KMS-11 (cell line): Measurements from ENCODE around the gene B3GNT7.

Source experiments
- H2AFZ ChIP-seq: fragments of 200-600 bp; sonication (generic); 2 replicates; pipeline ENCODE4 v1.6.1; 2016; ENCODE audit warnings: antibody characterized with exemption, mixed run types, low read depth
- H3K27ac ChIP-seq: fragments of 200-600 bp; sonication (generic); 2 replicates; pipeline ENCODE4 v1.6.1; 2016; ENCODE audit warnings: mild to moderate bottlenecking, mixed run types
- H3K27me3 ChIP-seq: fragments of 200-600 bp; sonication (generic); 2 replicates; pipeline ENCODE4 v1.6.1; 2017; ENCODE audit warnings: mild to moderate bottlenecking, low read depth, mixed run types, moderate library complexity; ENCODE audit not compliant: insufficient read depth
- H3K36me3 ChIP-seq: fragments of 200-600 bp; sonication (generic); 2 replicates; pipeline ENCODE4 v1.6.1; 2017; ENCODE audit warnings: mild to moderate bottlenecking, mixed run types; ENCODE audit not compliant: insufficient read depth
- H3K4me1 ChIP-seq: fragments of 200-600 bp; sonication (generic); 2 replicates; pipeline ENCODE4 v1.6.1; 2016; ENCODE audit warnings: mild to moderate bottlenecking, low read depth, mixed run types; ENCODE audit not compliant: poor library complexity, severe bottlenecking
- H3K4me2 ChIP-seq: fragments of 200-600 bp; sonication (generic); 2 replicates; pipeline ENCODE4 v1.7.0; 2016; ENCODE audit warnings: mild to moderate bottlenecking, mixed run types
- H3K4me3 ChIP-seq: fragments of 200-600 bp; sonication (generic); IDR thresholded peaks from 2 replicates; pipeline ENCODE4 v1.6.1; 2017; ENCODE audit warnings: low read depth, low read length, mixed read lengths; ENCODE audit not compliant: insufficient read depth
- H3K79me2 ChIP-seq: fragments of 200-600 bp; sonication (generic); 2 replicates; pipeline ENCODE4 v1.6.1; 2016; ENCODE audit warnings: low read depth, mixed run types; ENCODE audit not compliant: insufficient read depth
- H3K9ac ChIP-seq: fragments of 200-600 bp; sonication (generic); 2 replicates; pipeline ENCODE4 v1.6.1; 2016; ENCODE audit warnings: mild to moderate bottlenecking, mixed run types
- H4K20me1 ChIP-seq: fragments of 200-600 bp; sonication (generic); 2 replicates; pipeline ENCODE4 v1.6.1; 2016; ENCODE audit warnings: mild to moderate bottlenecking, mixed run types; ENCODE audit not compliant: insufficient read depth
- CTCF ChIP-seq: fragments of 200-600 bp; sonication (generic); conservative IDR thresholded peaks from 2 replicates; pipeline ENCODE4 v1.6.1; 2017; ENCODE audit warnings: low read depth, mild to moderate bottlenecking, antibody characterized with exemption, low read length, moderate library complexity, mixed read lengths

The B3GNT7 gene

GRCh38 chr2:231380991-231381847 is 14.3 kb upstream of the B3GNT7 start:
- no peak overlapping the region for H3K4me3 ChIP-seq
- H3K27ac ChIP-seq, result no peak overlapping the region

GRCh38 chr2:231382116-231382515 is 13.4 kb upstream of the B3GNT7 start:
- Histone ChIP-seq H2AFZ (no peak overlapping the region), H3K36me3 (no peaks in the 10 kb centered on the region), H3K27me3 (no peaks in the 10 kb centered on the region)

More at GRCh38 chr2:231380991-231381847, 14.3 kb upstream of the B3GNT7 start:
- no peaks in the 10 kb centered on the region for H3K27me3 ChIP-seq
- no peaks in the 10 kb centered on the region for H4K20me1 ChIP-seq
- H3K9ac ChIP-seq, result no peak overlapping the region
- no peaks in the 10 kb centered on the region for H3K79me2 ChIP-seq
- no peak overlapping the region for H2AFZ ChIP-seq
- H3K4me1 ChIP-seq, result no peaks in the 10 kb centered on the region
- no peak for TF ChIP-seq CTCF
- no peak overlapping the region for H3K4me2 ChIP-seq
- H3K36me3 ChIP-seq, result no peaks in the 10 kb centered on the region

GRCh38 chr2:231383416-231384108 is 11.9 kb upstream of the B3GNT7 start:
- Histone ChIP-seq H3K4me1 (no peaks in the 10 kb centered on the region), H3K27me3 (no peaks in the 10 kb centered on the region), H3K4me2 (no peak overlapping the region), H2AFZ (no peak overlapping the region), H3K9ac (no peak overlapping the region), H3K27ac (no peak overlapping the region), H3K4me3 (no peak overlapping the region), H4K20me1 (no peaks in the 10 kb centered on the region), H3K36me3 (no peaks in the 10 kb centered on the region), H3K79me2 (no peaks in the 10 kb centered on the region)
- TF ChIP-seq CTCF, result no peak

More at GRCh38 chr2:231382116-231382515, 13.4 kb upstream of the B3GNT7 start:
- no peaks in the 10 kb centered on the region for H3K79me2 ChIP-seq
- H4K20me1 ChIP-seq, result no peaks in the 10 kb centered on the region
- H3K4me1 ChIP-seq, result no peaks in the 10 kb centered on the region
- H3K4me2 ChIP-seq, result no peak overlapping the region
- no peak overlapping the region for H3K27ac ChIP-seq
- no peak overlapping the region for H3K4me3 ChIP-seq
- TF ChIP-seq CTCF, result no peak
- H3K9ac ChIP-seq, result no peak overlapping the region

GRCh38 chr2:231384109-231384435 is 11.4 kb upstream of the B3GNT7 start:
- Histone ChIP-seq H3K27ac (no peak overlapping the region), H3K4me1 (no peaks in the 10 kb centered on the region), H3K27me3 (no peaks in the 10 kb centered on the region), H3K36me3 (no peaks in the 10 kb centered on the region), H3K79me2 (no peaks in the 10 kb centered on the region), H4K20me1 (no peaks in the 10 kb centered on the region), H3K4me3 (no peak overlapping the region), H3K9ac (no peak overlapping the region), H3K4me2 (no peak overlapping the region), H2AFZ (no peak overlapping the region)
- no peak for TF ChIP-seq CTCF
